ENCODE measurements around the gene SH3BP5L. TPM values are rescaled to one million over a fixed set of nuclear protein-coding genes. Genes with fewer than 3 reads are reported as not detected.
A peak's percentile ranks its signal among the peaks of the same experiment; 100 is the strongest.

Gene SH3BP5L
- total and polyA plus RNA-seq, 2 experiments from 2014 or later, result 14.1 to 34.8 TPM

GRCh38 chr1:248862998-248863881 lies 37.5 kb upstream of the SH3BP5L start:
- Histone ChIP-seq H3K27me3 (peaks cover 13% of the 10 kb centered on the region), H3K4me1 (ENCODE audit: low read depth) (peaks cover 15% of the 10 kb centered on the region), H3K4me3 (peak overlapping the region; percentile 42), H3K36me3 (no peaks in the 10 kb centered on the region), H3K9me3 (ENCODE audit: low read depth) (no peaks in the 10 kb centered on the region), H3K27ac (peak overlapping the region; percentile 1)
- DNase-seq (ENCODE audit: low read depth in 1 of 2, low spot score in 1 of 2), result peak; percentile 84 to 94
- TF ChIP-seq, protein P1, sequence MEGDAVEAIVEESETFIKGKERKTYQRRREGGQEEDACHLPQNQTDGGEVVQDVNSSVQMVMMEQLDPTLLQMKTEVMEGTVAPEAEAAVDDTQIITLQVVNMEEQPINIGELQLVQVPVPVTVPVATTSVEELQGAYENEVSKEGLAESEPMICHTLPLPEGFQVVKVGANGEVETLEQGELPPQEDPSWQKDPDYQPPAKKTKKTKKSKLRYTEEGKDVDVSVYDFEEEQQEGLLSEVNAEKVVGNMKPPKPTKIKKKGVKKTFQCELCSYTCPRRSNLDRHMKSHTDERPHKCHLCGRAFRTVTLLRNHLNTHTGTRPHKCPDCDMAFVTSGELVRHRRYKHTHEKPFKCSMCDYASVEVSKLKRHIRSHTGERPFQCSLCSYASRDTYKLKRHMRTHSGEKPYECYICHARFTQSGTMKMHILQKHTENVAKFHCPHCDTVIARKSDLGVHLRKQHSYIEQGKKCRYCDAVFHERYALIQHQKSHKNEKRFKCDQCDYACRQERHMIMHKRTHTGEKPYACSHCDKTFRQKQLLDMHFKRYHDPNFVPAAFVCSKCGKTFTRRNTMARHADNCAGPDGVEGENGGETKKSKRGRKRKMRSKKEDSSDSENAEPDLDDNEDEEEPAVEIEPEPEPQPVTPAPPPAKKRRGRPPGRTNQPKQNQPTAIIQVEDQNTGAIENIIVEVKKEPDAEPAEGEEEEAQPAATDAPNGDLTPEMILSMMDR (IDR thresholded peaks at IDR 0.05; ENCODE audit: low read depth, low read length), result no peak

DNA sequence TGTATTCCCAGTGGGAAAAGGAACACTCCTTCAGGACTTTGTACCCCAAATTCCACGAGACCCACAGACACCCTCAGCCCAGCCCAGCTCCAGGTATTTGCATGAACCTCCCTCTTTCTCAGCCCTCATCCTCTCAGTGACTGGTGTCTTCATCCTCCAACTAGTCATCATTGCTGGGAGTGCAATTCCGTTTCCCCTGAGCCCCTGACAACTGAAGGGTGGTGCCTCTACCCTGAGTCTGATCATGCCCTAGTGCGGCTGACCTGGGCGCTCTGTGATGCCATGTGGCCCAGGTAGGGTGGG lies 36.9 kb upstream of the SH3BP5L start:
- H3K27ac ChIP-seq, result peak overlapping the region; percentile 1
- peaks cover 21% of the 10 kb centered on the region for H3K4me1 ChIP-seq (ENCODE audit: low read depth)
- peaks cover 13% of the 10 kb centered on the region for H3K27me3 ChIP-seq
- H3K36me3 ChIP-seq, result no peaks in the 10 kb centered on the region
- TF ChIP-seq, protein P1 (IDR thresholded peaks at IDR 0.05; ENCODE audit: low read depth, low read length), result no peak
- DNase-seq (ENCODE audit: low read depth in 1 of 2, low spot score in 1 of 2), result no peak
- no peaks in the 10 kb centered on the region for H3K9me3 ChIP-seq (ENCODE audit: low read depth)
- peak overlapping the region; percentile 42 for H3K4me3 ChIP-seq

DNA sequence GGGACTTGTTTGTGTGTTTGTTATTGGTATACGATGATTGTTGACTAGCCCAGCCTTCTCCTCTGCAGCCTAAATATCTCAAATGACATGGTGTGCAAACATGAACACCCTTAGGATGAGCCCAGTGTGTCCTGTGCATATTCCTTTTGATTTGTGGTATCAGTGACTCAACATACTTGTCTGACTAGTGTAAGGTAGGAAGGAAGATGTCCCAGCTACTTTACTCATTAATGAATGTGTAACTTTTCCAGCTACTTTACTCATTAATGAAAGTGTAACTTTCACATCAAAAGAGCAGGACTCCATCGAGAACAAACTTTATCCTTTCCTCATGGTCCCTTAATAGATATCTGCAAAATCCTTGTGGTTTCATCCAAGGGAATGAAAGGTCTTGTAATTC lies 35.9 kb upstream of the SH3BP5L start:
- no peak for DNase-seq (ENCODE audit: low read depth in 1 of 2, low spot score in 1 of 2)
- H3K27ac ChIP-seq, result no peak overlapping the region
- peaks cover 13% of the 10 kb centered on the region for H3K27me3 ChIP-seq
- no peaks in the 10 kb centered on the region for H3K9me3 ChIP-seq (ENCODE audit: low read depth)
- TF ChIP-seq, protein P1 (IDR thresholded peaks at IDR 0.05; ENCODE audit: low read depth, low read length), result no peak
- H3K36me3 ChIP-seq, result no peaks in the 10 kb centered on the region
- H3K4me3 ChIP-seq, result no peak overlapping the region
- peaks cover 22% of the 10 kb centered on the region for H3K4me1 ChIP-seq (ENCODE audit: low read depth)

DNA sequence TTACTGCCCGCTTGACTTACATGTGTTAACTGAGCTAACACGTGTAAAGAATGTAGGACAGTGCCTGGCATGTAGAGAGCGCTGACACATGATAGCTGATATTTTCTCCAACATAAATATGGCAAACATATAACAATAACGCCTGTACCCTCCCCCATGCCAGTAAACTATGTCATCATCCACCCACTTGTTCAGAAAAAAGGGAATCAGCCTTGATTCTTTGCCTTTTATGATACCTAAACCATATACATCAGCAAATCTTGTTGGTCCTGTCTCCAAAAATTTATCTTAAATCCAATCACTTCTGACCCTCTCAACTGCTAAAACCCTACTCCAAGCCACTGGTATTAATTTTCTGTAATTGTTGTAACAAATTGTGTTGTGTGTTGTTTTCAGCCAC lies 34.3 kb upstream of the SH3BP5L start:
- Histone ChIP-seq H3K27me3 (peaks cover 13% of the 10 kb centered on the region), H3K4me3 (no peak overlapping the region), H3K27ac (no peak overlapping the region), H3K9me3 (ENCODE audit: low read depth) (no peaks in the 10 kb centered on the region), H3K4me1 (ENCODE audit: low read depth) (peaks cover 22% of the 10 kb centered on the region), H3K36me3 (no peaks in the 10 kb centered on the region)
- DNase-seq (ENCODE audit: low read depth in 1 of 2, low spot score in 1 of 2), result no peak
- TF ChIP-seq, protein P1 (IDR thresholded peaks at IDR 0.05; ENCODE audit: low read depth, low read length), result no peak

- H3K36me3 ChIP-seq, result no peaks in the 10 kb centered on the region
- peak within 1 kb of the TSS; percentile 84 for H3K27ac ChIP-seq
- H3K9me3 ChIP-seq (ENCODE audit: low read depth), result no peaks in the 10 kb centered on the region
- peaks cover 13% of the 10 kb centered on the region for H3K27me3 ChIP-seq
- TF ChIP-seq, protein P1 (IDR thresholded peaks at IDR 0.05; ENCODE audit: low read depth, low read length), result no peak
- peaks cover 21% of the 10 kb centered on the region for H3K4me1 ChIP-seq (ENCODE audit: low read depth)
- DNase-seq (ENCODE audit: low read depth in 1 of 2, low spot score in 1 of 2), result peak; percentile 98 to 99
- peak within 1 kb of the TSS; percentile 47 for H3K4me3 ChIP-seq
These were observed 33.5 kb upstream of the SH3BP5L start, which contains the start of gene ZNF692 for GRCh38 chr1:248858891-248859889. ZNF692 (minus strand) TSS chr1:248859085; CDS start chr1:248858309, 776 bp downstream.
